HUES6 (cell line): ENCODE results near the gene CACNA2D3.

Source experiments
- H3K27ac ChIP-seq: 2 replicates; pipeline ENCODE4 v1.7.0; 2013; ENCODE audit warnings: low read depth, mild to moderate bottlenecking, low read length, inconsistent platforms
- H3K27me3 ChIP-seq: 2 replicates; pipeline ENCODE4 v1.6.1; 2013; ENCODE audit warnings: low read length; ENCODE audit not compliant: control insufficient read depth, insufficient read depth
- H3K36me3 ChIP-seq: 2 replicates; pipeline ENCODE4 v1.6.1; 2013; ENCODE audit warnings: low read length; ENCODE audit not compliant: control insufficient read depth, insufficient read depth
- H3K4me1 ChIP-seq: 2 replicates; pipeline ENCODE4 v1.6.1; 2013; ENCODE audit warnings: low read length; ENCODE audit not compliant: control insufficient read depth, insufficient read depth
- H3K4me3 ChIP-seq: 2 replicates; pipeline ENCODE4 v1.5.1; 2013; ENCODE audit warnings: low read depth, low read length
- H3K9ac ChIP-seq: one replicate; pipeline ENCODE4 v1.6.1; 2013; ENCODE audit warnings: mild to moderate bottlenecking, low read length
- H3K9me3 ChIP-seq: 2 replicates; pipeline ENCODE4 v1.6.1; 2013; ENCODE audit warnings: low read depth, low read length; ENCODE audit not compliant: control insufficient read depth, insufficient read depth

Gene CACNA2D3

GRCh38 chr3:54426381-54426780 lies 304.0 kb downstream of the CACNA2D3 start:
- Histone ChIP-seq H3K9me3 (no peaks in the 10 kb centered on the region), H3K27ac (no peak overlapping the region), H3K4me1 (peaks cover 7% of the 10 kb centered on the region), H3K9ac (no peak overlapping the region), H3K27me3 (no peaks in the 10 kb centered on the region), H3K36me3 (no peaks in the 10 kb centered on the region), H3K4me3 (no peak overlapping the region)

GRCh38 chr3:54427501-54427900 lies 305.1 kb downstream of the CACNA2D3 start:
- peaks cover 7% of the 10 kb centered on the region for H3K4me1 ChIP-seq
- H3K9me3 ChIP-seq: no peaks in the 10 kb centered on the region
- no peak overlapping the region for H3K9ac ChIP-seq
- H3K36me3 ChIP-seq: no peaks in the 10 kb centered on the region
- no peak overlapping the region for H3K4me3 ChIP-seq
- H3K27ac ChIP-seq: no peak overlapping the region
- no peaks in the 10 kb centered on the region for H3K27me3 ChIP-seq

GRCh38 chr3:54427941-54428871 lies 305.9 kb downstream of the CACNA2D3 start:
- no peaks in the 10 kb centered on the region for H3K9me3 ChIP-seq
- H3K27me3 ChIP-seq: no peaks in the 10 kb centered on the region
- no peak overlapping the region for H3K27ac ChIP-seq
- H3K4me3 ChIP-seq: no peak overlapping the region
- H3K4me1 ChIP-seq: peaks cover 7% of the 10 kb centered on the region
- H3K9ac ChIP-seq: no peak overlapping the region
- no peaks in the 10 kb centered on the region for H3K36me3 ChIP-seq

- Histone ChIP-seq H3K36me3 (no peaks in the 10 kb centered on the region), H3K4me1 (no peaks in the 10 kb centered on the region; the same call in 1 of the 2 replicates), H3K9ac (no peak overlapping the region), H3K4me3 (no peak overlapping the region), H3K27me3 (no peaks in the 10 kb centered on the region), H3K9me3 (no peaks in the 10 kb centered on the region), H3K27ac (no peak overlapping the region)
Measured at GRCh38 chr3:54432975-54433374, 310.6 kb downstream of the CACNA2D3 start.

GRCh38 chr3:54433846-54434245 lies 311.5 kb downstream of the CACNA2D3 start:
- Histone ChIP-seq H3K27ac (no peak overlapping the region), H3K4me1 (no peaks in the 10 kb centered on the region), H3K4me3 (no peak overlapping the region)

GRCh38 chr3:54434756-54435155 lies 312.4 kb downstream of the CACNA2D3 start:
- Histone ChIP-seq H3K9ac (no peak overlapping the region), H3K27ac (no peak overlapping the region), H3K36me3 (no peaks in the 10 kb centered on the region), H3K4me3 (no peak overlapping the region), H3K9me3 (no peaks in the 10 kb centered on the region), H3K27me3 (no peaks in the 10 kb centered on the region), H3K4me1 (no peaks in the 10 kb centered on the region)

More at GRCh38 chr3:54433846-54434245, 311.5 kb downstream of the CACNA2D3 start:
- Histone ChIP-seq H3K27me3 (no peaks in the 10 kb centered on the region), H3K36me3 (no peaks in the 10 kb centered on the region), H3K9me3 (no peaks in the 10 kb centered on the region), H3K9ac (no peak overlapping the region)

GRCh38 chr3:54437271-54437670 lies 314.9 kb downstream of the CACNA2D3 start:
- no peaks in the 10 kb centered on the region for H3K4me1 ChIP-seq
- H3K9ac ChIP-seq: no peak overlapping the region
- no peaks in the 10 kb centered on the region for H3K27me3 ChIP-seq
- no peak overlapping the region for H3K27ac ChIP-seq
- H3K9me3 ChIP-seq: no peaks in the 10 kb centered on the region
- H3K36me3 ChIP-seq: no peaks in the 10 kb centered on the region
- no peak overlapping the region for H3K4me3 ChIP-seq

GRCh38 chr3:54443561-54444161 lies 321.3 kb downstream of the CACNA2D3 start:
- H3K27ac ChIP-seq: no peak overlapping the region
- no peaks in the 10 kb centered on the region for H3K9me3 ChIP-seq
- H3K4me1 ChIP-seq: no peaks in the 10 kb centered on the region
- no peaks in the 10 kb centered on the region for H3K27me3 ChIP-seq
- H3K9ac ChIP-seq: no peak overlapping the region
- no peak overlapping the region for H3K4me3 ChIP-seq
- H3K36me3 ChIP-seq: no peaks in the 10 kb centered on the region

GRCh38 chr3:54445630-54446029 lies 323.3 kb downstream of the CACNA2D3 start:
- Histone ChIP-seq H3K27ac (no peak overlapping the region), H3K27me3 (no peaks in the 10 kb centered on the region), H3K36me3 (no peaks in the 10 kb centered on the region), H3K4me3 (no peak overlapping the region), H3K4me1 (no peaks in the 10 kb centered on the region), H3K9me3 (no peaks in the 10 kb centered on the region), H3K9ac (no peak overlapping the region)

- Histone ChIP-seq H3K27me3 (no peaks in the 10 kb centered on the region), H3K4me1 (no peaks in the 10 kb centered on the region), H3K9me3 (no peaks in the 10 kb centered on the region; the same call in 1 of the 2 replicates), H3K9ac (no peak overlapping the region), H3K27ac (no peak overlapping the region), H3K36me3 (no peaks in the 10 kb centered on the region), H3K4me3 (no peak overlapping the region)
Measured at GRCh38 chr3:54447427-54447826, 325.1 kb downstream of the CACNA2D3 start.

- peaks cover 3% of the 10 kb centered on the region; the same call in 1 of the 2 replicates for H3K9me3 ChIP-seq
- no peak overlapping the region for H3K9ac ChIP-seq
- no peaks in the 10 kb centered on the region for H3K36me3 ChIP-seq
- no peak overlapping the region for H3K4me3 ChIP-seq
- no peak overlapping the region for H3K27ac ChIP-seq
- no peaks in the 10 kb centered on the region for H3K4me1 ChIP-seq
- no peaks in the 10 kb centered on the region for H3K27me3 ChIP-seq
Measured at GRCh38 chr3:54454806-54455205, 332.5 kb downstream of the CACNA2D3 start.
